GM19463 (cell line): Measurements from ENCODE around the gene CCNK.
A peak's percentile ranks its signal among the peaks of the same experiment; 100 is the strongest.

ENCODE experiments used
- ATAC-seq: cut with Tn5 transposase; IDR thresholded peaks from one replicate; pipeline ENCODE4 v1.9.1; 2021; ENCODE audit warnings: mild to moderate bottlenecking, moderate library complexity; ENCODE audit not compliant: unreplicated experiment

The CCNK gene

DNA sequence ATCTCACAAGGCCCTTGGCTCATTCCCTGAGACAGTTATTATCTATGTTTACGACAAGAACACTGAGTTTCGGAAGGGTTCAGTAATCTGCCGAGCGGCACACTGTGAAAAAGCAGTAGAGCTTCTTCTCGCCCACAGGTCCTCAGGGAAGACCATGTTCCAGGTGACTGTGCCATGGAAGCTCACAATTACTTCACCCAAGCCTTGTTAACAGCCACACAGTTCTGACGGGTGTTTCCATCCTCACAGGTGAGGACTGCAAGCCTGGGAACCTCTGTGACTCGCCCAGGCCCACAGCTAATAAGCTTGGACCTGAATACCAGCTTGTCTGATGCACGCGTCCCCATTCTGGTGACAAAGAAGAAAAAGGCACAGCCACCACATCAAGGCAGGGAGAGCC is 15.9 kb upstream of the CCNK start:
- no peak for ATAC-seq

DNA sequence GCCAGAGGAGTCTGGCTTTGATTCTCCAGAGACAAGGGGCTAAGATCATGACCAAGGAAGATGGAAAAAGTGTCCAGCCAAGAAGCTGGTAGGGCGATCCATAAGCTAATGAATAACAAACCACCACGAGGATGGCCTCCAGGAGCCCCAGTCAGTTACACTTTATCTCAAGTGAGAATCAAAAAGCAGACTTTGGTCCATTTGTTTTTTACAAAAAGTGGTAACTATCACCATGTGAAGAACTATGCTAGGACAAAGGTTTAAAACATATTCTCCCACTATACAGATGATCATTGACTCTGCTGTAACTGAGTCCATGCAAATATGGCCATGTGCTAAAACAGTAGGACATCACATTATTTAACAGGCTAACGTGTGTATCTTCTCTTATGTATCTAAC is 14.5 kb upstream of the CCNK start:
- ATAC-seq, result no peak

DNA sequence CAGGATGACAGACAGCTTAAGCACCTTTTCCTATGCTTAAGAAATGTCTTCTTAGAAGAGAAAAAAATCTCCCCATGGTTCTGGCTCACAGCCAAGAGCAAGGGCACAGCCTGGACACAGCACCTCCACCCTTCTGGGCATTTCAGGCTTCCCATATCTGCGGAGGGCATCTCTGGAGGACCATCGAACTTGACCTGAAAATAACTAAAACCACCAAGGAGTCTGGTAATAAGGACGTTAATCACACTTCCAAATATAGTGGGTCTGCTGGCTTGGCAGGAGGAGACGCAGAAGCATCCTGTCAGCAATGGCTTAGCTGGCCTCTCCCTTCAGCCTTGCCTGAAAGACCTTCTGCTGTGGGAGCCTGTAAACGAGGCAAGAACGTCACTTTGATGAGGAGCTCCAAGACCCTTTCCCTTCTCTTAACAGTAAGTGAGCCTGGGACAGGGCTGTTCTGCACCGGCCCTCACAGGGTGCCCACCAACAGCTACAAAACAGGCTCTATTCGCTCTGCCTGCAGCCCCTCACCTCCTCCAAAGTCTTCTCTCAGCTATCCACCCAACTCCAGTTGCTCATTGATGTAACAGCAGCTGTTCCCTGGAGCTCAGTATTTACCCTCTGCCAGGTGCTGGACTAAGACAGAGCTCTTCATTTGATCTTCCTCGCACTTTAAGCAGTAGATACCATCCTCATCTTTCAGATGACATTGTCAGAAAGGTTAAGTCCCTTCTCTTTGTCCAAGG is 13.7 kb upstream of the CCNK start:
- ATAC-seq, result no peak

DNA sequence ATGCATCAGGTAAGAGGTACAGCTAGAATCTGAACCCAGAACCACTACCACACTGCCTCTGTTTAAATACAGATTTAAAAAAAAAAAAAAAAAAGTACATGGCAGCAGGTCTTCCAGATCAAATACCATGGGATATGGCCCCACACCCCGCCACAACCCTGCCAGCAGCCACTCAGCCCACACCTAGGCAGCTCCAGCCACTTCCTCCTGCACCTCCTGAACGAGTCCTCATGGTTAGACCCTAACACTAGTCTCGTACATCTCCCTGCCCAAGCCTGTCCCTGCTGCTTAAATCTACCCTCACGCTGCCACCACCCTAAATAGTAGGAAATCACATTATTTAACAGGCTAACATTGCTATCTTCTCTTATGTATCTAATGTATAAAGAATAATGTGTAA is 13.1 kb upstream of the CCNK start:
- ATAC-seq, result no peak

DNA sequence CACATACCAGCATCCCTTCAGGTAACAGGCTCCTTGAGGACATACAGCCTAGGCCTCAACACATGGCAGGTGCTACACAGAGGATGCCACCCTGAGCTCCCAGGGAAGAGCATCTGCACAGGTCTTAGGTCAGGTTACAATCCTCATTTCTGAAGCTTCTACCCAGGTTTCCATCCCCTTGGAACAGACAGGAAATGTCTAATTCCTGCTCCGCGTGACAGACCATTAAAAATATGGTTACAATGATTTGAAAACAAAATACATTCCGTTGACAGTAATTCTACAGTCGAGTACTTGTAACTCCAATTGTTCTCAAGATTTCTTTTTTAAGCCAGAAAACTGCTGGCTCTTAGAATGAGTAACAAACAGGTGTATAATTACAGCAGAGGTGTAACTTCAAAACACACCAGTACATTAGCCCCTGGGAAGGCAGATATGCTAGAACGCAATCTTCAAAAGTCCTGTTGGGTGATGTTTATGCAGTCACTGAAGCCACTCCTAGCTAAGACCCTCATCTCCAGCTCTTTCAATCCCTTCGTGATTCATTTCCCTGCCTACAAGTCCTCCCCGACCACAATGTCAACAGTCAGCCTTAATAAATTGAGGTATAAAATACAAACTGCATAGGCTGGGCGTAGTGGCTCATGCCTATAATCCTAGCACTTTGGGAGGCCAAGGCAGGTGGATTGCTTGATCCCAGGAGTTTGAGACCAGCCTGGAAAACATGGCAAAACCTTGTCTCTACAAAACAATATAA is 12.2 kb upstream of the CCNK start:
- ATAC-seq, result no peak

DNA sequence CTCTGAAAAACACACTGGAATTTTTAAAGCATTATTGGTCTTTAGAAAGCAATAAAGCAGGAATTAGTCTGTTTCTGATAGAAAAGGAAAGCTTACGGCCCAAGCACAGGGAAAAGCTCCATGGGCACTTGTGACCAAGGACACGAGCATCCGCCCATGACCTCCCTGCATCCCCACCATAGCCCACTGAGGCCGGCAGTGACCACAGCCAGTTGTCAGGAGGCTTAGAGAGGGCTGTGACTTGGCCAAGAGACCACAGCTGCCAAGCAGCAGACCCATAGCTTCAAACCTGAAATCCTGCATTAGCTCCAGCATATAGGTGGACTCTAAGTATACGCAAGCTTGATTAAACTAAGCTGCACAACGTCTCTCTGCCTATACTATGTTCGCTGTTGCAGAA is 9.5 kb upstream of the CCNK start:
- no peak for ATAC-seq

DNA sequence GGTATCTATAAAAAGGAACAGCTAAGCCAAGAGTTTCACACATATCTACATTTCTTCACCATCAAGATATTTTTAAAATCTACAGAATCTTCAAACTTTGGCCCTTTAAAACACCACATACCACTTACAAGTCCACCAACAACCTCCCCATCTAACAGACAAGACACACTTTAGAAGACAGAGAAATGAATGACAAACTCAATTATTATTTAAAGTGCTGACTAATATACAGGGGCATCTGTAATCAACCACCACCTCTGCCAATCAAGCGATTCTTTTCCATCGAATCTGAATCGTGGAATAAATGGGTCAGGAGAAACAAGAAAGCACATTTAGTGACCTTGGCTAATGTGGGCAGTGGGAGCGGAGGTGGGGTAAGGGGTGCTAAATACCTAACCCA is 8.3 kb upstream of the CCNK start:
- ATAC-seq, result no peak

DNA sequence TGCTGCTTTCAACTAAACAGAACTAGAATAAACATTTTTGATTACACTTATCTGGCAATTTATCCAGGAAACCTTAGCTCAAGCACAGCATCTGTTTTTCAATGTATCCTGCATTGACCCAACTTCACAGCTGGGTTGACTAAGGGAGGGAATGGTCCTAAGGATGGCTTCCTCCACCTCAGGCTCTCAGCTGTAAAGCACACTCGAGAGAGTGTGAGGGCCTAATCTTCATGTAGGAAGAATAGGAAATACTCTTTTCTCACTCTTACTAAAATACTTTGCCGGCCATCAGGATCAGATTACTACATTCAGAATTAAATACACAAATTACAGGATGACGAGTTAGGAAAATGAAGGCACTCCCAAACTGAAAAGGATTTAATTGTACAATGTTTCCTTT is 7.8 kb upstream of the CCNK start:
- ATAC-seq, result no peak

DNA sequence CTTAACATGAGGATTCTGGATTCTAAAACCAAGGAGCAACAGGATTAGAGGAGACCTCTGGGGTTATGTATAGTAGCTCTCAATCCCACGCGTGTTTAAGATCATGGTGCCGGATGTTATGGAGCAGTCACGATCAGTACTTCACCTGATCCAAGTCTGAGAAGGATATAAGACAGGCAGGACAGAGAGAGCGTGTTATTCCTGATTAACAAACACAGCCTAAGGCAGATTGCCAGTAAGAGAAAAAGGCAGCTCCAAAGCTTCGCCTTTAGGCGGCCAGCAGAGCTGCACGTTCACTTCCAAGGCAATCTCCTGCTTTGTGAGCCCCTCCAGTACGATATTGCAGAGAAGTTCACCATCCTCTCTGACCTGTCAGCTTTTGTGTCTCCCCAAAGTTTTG is 6.0 kb upstream of the CCNK start:
- ATAC-seq, result no peak

DNA sequence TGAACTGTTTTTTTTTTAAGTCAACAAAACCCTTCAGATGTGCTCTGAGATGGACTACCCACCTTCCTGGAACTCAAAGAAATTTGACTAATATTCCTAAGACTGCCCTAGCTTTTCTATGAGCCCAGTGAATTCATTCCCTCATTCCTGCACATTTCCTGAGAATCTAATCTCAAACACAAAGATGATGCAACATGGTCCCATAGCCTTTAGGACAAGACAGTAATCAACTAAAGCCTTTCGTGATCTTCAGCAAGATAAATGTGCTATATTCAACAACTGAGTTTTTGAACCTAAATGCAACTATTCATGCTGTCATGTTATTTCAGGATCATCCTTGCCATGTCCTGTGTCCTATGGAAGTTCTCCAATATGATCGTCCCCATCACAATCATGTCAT is 5.5 kb upstream of the CCNK start:
- no peak for ATAC-seq

DNA sequence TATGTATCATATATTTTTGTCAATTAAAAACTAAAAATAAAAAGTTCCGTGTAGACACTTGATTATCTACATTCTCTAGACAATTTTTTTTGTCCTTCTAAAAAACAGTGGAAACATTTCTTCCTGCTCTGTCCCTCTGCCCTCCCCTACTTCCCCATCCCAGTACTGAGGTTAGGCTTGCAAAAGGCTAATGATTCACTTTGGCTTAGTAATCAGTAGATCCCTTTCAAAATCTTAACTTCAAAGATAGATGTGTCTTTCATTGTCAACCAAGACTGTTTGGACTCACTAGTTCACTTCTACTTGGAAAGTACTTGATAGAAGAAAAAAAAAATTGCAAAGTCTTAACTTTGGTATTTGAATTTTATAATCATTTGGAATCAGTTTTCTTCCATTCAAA is 4.3 kb upstream of the CCNK start:
- no peak for ATAC-seq

DNA sequence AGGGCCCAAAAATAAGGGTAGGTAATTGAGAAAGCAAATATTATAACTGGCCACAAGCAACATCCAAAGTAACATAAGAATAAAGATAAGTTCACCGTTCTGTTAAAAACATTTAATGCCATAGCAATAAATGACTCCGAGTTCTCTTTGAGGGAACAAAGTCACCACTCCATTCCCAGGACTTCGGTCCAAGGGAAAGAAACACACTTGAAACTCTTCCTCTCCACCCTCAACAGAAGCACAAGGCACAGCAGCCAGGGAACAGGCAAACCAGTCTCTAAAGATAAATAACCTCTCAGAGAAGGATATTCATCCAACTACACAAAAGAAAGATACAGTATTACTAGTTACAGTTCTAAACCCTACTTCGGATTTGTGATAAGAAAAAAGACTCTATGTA is 3.1 kb upstream of the CCNK start:
- no peak for ATAC-seq

DNA sequence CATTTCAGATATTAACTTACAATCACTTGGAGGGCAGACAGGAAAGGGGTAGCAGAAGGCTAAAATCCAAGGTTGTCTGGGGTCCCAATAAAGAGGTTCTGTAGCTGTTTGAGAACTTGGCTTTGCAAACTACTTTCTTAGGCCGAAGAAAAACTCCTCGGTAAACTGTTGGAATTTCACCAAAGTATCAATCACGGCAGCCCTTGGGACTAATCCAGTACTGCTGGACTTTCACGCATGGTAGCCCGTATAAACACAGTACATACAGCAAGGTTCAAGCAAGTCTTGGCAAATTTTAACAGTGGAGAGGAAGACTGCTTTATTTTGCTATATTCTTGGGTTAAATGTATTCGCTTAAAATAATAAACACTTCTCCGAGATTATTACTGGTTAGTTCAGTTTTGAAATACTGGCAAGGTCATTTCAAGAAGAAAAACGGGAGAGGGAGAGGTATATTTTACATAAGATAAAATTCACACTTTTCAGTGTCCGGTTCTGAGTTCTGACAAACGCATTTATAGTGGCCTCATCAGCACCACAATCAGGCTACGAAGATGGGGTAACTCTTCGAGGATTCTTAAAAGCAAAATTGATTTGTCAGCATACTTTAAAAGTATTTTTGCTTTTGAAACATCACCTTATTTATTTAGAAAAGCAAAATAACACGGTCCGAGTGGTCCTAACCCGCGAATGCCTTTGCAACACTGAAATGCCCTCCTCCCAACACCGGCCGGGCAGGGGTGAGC is 1.9 kb upstream of the CCNK start:
- no peak for ATAC-seq

DNA sequence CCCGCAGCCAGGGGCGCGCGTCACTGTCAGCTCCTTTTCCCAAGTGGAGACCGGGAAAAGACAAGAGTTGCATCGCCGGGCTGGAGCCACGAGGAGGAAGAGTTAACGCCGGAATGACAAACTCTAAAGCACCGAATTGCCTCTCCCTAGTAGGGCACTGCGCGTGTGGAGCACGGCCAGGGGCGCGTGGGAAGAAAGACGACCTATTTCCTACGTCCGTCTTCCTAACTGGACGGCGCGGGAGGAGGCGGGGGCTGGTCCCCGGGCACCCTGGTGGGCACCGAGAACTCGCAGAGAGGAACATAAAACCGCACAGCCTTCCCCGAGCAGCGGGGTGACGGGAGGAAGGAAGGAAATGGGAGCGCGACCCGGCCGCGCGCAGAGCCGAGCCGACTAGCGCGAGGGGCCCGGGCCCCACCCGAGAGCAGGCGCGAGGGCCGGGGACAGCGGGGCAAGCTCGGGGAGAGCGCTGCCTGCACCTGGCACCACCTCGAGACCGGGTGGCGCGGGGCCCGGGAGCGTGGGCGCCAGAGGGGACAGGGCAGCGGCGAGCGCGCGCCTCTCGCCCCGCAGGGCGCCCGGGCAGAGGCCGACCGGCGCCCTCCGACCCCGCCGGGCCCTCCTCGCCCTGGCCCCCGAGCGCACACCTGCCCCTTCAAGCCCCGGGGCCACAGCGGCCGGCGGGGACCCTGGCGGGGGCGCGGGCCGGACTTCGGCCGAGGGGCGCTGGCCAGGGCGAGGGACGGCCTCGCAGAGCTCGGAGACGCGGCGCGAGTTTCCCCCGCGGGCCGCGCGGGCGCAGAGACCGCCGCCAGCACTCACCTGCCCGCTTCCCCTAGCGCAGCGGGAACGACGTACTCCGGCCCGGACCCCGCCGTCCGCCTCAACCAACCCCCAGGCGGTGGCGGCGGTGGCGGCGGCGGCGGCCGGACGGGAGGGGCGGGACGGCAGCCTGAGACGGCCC is 1.0 kb upstream of the CCNK start, which contains the start of gene SETD3:
TSS of gene SETD3 (minus strand) at position 954 of the 964 bp plus-strand sequence. CDS start 15,054 bp downstream, outside the sequence.
- peak; percentile 2 for ATAC-seq

DNA sequence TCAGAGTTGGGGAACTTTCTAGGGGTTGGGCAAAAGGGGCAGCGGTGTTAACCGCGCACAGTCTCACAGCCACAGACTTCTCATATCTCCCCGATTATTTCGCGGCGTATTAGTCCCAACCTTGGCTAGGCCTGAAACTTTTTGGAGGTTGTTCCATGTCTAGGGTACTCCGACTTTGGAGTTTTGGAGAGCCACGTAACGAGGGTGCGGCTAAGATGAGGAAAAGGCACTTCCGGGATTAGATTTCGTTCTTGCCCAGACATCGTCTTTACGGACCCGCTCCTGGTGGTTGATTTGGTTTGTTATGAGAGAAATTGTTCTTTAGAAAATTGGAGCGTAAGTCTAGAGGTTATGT is 513 bp downstream of the CCNK start:
- ATAC-seq, result no peak

DNA sequence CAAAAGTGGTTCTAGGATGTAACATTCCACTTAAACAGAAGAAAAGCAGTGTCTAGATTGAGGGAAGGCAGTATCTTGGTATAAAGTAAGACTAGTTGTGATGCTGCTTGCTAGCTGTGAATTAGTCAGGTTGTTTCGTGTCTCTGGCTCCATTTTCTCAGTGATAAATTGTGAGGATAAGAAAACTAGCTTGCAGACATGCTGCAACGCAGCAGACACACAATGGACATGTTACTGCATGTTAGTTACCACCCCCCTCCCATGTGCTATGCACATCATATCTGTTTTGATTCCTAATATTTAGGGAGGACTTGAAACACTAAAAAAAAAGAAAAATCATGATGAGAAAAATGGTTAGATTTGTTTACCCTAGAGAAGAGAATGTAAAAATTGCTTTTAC is 2.9 kb downstream of the CCNK start:
- ATAC-seq, result no peak

DNA sequence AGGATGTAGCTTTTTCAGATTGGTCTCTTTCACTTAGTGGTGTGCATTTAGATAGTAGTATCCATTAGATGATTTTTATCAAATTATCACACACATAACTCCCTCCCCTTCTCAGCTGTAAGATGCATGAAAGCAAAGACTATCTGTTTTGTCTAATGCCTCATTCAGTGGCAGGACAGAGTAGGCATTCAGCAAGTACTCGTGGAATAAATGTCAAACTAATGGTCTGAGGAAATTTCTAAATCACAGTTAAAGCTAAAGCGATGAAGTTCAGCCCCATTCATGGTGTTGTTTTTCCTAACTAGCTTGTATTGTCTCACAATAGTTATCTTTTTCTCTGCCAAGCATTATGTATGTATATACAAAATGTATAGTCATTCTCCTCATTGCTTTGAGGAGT is 16.1 kb downstream of the CCNK start:
- no peak for ATAC-seq

DNA sequence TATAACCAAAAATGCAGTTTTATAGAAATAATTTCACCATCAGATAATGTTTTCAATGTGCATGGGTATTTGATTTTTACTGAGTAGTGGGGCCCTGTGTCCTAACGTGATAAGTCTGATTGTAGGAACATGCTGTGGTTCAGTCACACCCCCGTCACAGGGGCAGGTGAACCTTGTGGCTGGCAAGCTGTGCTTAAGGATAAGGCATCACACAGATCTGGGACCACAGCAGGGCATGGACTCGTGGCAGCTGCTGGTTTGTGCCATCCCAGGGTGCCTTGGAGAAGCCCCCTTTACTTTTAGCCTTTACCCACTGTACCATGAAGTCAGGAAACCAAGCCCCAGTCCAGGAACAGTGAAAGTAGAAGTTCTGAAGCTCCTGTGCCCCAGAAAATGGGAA is 16.7 kb downstream of the CCNK start:
- no peak for ATAC-seq

DNA sequence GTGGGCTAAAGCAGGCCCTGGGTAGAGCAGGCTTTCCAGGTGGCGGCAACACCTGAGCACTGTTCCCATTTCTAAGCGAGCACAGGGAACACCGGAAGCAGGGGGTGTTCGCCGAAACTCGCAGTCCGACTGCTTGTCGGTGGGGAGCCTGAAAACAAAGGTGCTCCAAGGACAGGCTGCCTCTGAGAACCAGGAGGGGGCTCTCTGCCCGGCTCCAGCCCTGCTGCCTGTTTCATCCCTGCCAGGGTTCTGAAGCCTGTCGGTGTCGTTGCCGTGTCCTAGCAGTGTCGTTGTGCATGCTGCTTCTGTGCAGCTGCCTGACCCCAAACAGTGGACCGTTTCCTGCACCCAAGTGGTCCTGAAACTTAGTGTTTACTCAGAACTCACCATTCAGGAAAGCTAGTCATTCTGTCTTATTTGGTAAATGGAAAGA is 21.8 kb downstream of the CCNK start:
- no peak for ATAC-seq

DNA sequence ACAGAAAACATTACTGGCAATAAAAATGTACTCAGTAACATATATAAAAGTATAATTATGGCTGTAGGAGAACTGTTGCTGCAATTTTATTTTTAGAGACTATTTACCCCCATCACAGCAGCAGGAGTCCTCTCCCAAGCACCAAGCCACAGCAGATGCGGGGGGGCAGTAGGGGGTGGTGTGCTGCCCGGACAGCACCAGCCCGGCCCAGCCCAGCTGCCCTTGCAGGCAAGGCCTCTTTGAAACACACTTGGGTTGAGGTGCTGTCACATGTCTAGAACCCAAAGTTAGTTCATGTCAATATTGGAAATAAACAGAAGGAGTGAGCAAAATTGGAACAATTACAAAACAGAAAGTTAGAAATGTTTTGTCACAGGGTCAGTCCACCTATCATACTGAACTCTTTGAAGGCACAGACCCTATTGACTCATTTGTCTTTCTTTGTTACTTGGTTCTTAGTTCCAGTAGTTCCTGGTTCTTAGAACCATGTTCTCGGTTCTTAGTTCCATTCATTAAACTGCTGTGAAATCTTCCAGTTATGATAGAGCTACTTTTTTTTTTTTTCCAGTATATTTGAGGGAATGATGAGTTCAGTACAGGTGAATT is 22.7 kb downstream of the CCNK start:
- ATAC-seq, result no peak
